Hepatocyte (in vitro differentiated cells): ENCODE data around the gene IQGAP2. TPM values are rescaled to one million over a fixed set of nuclear protein-coding genes. Genes with fewer than 3 reads are reported as not detected.

Experiments used
- DNase-seq: peaks from one replicate; pipeline ENCODE4 v3.0.0-alpha.2; 2016; ENCODE audit warnings: low spot score
- H2AFZ ChIP-seq: fragments of 200-600 bp; sonication (generic); 2 replicates; pipeline ENCODE4 v1.6.0; 2016; ENCODE audit warnings: antibody characterized with exemption, mild to moderate bottlenecking
- H3K27ac ChIP-seq: fragments of 200-600 bp; sonication (generic); 2 replicates; pipeline ENCODE4 v1.5.1; 2016; ENCODE audit warnings: mild to moderate bottlenecking
- H3K27me3 ChIP-seq: fragments of 200-600 bp; sonication (generic); 2 replicates; pipeline ENCODE4 v1.6.1; 2016
- H3K36me3 ChIP-seq: fragments of 200-600 bp; sonication (generic); replicated peaks from 2 replicates; pipeline ENCODE4 v1.5.1; 2016; ENCODE audit warnings: low read depth; ENCODE audit not compliant: insufficient read depth
- H3K4me1 ChIP-seq: fragments of 200-600 bp; sonication (generic); 2 replicates; pipeline ENCODE4 v1.5.1; 2016; ENCODE audit warnings: mild to moderate bottlenecking, moderate library complexity; ENCODE audit not compliant: insufficient read depth
- H3K4me2 ChIP-seq: fragments of 200-600 bp; sonication (generic); 2 replicates; pipeline ENCODE4 v1.6.0; 2016
- H3K4me3 ChIP-seq: fragments of 200-600 bp; sonication (generic); 2 replicates; pipeline ENCODE4 v1.5.1; 2016; ENCODE audit warnings: mild to moderate bottlenecking
- H3K79me2 ChIP-seq: fragments of 200-600 bp; sonication (generic); 2 replicates; pipeline ENCODE4 v1.6.0; 2017; ENCODE audit warnings: mild to moderate bottlenecking
- H3K9me2 ChIP-seq: fragments of 200-600 bp; sonication (generic); replicated peaks from 2 replicates; pipeline ENCODE4 v1.6.0; 2017; ENCODE audit warnings: mild to moderate bottlenecking; ENCODE audit not compliant: insufficient read depth
- H3K9me3 ChIP-seq: fragments of 200-600 bp; sonication (generic); 2 replicates; pipeline ENCODE4 v1.5.1; 2016; ENCODE audit warnings: low read depth, mild to moderate bottlenecking
- H4K20me1 ChIP-seq: fragments of 200-600 bp; sonication (generic); 2 replicates; pipeline ENCODE4 v1.6.0; 2016; ENCODE audit warnings: mild to moderate bottlenecking; ENCODE audit not compliant: insufficient read depth, poor library complexity, severe bottlenecking
- EZH2 ChIP-seq: fragments of 200-600 bp; sonication (generic); IDR thresholded peaks from 2 replicates; pipeline ENCODE4 v1.6.1; 2016; ENCODE audit warnings: antibody characterized with exemption, mild to moderate bottlenecking, borderline replicate concordance
- EZH2phosphoT487 ChIP-seq: fragments of 200-600 bp; sonication (generic); IDR thresholded peaks from one replicate; pipeline ENCODE4 v1.6.1; 2018; ENCODE audit warnings: antibody characterized with exemption, mild to moderate bottlenecking, low read depth, moderate library complexity; ENCODE audit not compliant: unreplicated experiment, severe bottlenecking
- WGBS: methylation state at CpG from one replicate; pipeline ENCODE4 v1.1.6; 2016; ENCODE audit warnings: low lambda C conversion rate; ENCODE audit errors: missing lambda C conversion rate; 5-methylcytosine and 5-hydroxymethylcytosine counted together
- polyA plus RNA-seq: library from polyadenylated mRNA; unstranded; fragments of >200 nt; fragmentation: Nextera tagmentation; extraction: Ambion mirVana; gene quantifications from 2 replicates; pipeline ENCODE4 v1.2.1, GENCODE V29; 2016
- total RNA-seq: library from RNA; depleted of rRNA; stranded (reverse); fragments of >200 nt; gene quantifications from 2 replicates; pipeline ENCODE4 v1.2.3, GENCODE V29; 2014
- TF ChIP-seq, protein P1 (sequence below): fragments of 200-600 bp; sonication (generic); IDR thresholded peaks from 2 replicates; pipeline ENCODE4 v1.5.1; 2016; ENCODE audit warnings: antibody characterized with exemption, mild to moderate bottlenecking; ENCODE audit not compliant: poor library complexity

Gene IQGAP2
- total and polyA plus RNA-seq, 2 experiments from 2014 or later, result 37.2 to 78.9 TPM

GRCh38 chr5:76471406-76471805 is 68.3 kb downstream of the IQGAP2 start:
- no peaks in the 10 kb centered on the region for H3K27me3 ChIP-seq
- TF ChIP-seq EZH2phosphoT487 (no peak), EZH2 (no peak)
- TF ChIP-seq, protein P1, sequence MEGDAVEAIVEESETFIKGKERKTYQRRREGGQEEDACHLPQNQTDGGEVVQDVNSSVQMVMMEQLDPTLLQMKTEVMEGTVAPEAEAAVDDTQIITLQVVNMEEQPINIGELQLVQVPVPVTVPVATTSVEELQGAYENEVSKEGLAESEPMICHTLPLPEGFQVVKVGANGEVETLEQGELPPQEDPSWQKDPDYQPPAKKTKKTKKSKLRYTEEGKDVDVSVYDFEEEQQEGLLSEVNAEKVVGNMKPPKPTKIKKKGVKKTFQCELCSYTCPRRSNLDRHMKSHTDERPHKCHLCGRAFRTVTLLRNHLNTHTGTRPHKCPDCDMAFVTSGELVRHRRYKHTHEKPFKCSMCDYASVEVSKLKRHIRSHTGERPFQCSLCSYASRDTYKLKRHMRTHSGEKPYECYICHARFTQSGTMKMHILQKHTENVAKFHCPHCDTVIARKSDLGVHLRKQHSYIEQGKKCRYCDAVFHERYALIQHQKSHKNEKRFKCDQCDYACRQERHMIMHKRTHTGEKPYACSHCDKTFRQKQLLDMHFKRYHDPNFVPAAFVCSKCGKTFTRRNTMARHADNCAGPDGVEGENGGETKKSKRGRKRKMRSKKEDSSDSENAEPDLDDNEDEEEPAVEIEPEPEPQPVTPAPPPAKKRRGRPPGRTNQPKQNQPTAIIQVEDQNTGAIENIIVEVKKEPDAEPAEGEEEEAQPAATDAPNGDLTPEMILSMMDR, result no peak
- H3K27ac ChIP-seq, result no peak overlapping the region
- no peak overlapping the region for H3K4me2 ChIP-seq
- H3K4me1 ChIP-seq, result peaks cover 14% of the 10 kb centered on the region
- H3K36me3 ChIP-seq, result no peaks in the 10 kb centered on the region
- H4K20me1 ChIP-seq, result no peaks in the 10 kb centered on the region
- no peak overlapping the region for H2AFZ ChIP-seq
- H3K79me2 ChIP-seq, result peaks cover 16% of the 10 kb centered on the region
- no peak overlapping the region for H3K4me3 ChIP-seq
- no peaks in the 10 kb centered on the region for H3K9me3 ChIP-seq
- 52% methylated on average over 1 of the region's 1 CpG for WGBS
- DNase-seq, result no peak
- no peaks in the 10 kb centered on the region for H3K9me2 ChIP-seq

DNA sequence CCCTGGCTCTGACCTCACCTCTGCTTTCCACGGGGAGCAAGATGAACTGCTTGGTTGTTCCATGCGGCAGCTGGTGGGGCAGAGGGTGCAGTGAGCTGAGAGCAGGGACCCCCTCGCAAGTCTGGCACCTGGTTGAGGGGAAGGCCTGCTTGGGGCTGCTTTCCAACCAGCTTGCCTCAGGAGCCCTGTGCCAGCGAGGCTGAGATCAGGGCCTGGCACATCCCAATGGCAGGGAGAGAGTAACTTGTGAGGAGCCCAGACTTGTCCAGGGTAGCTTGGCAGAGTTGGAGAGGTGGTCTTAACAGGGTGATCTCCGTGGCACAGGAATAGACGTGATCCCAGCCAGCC is 68.9 kb downstream of the IQGAP2 start:
- no peak for DNase-seq
- Histone ChIP-seq H3K79me2 (peaks cover 16% of the 10 kb centered on the region), H3K9me2 (no peaks in the 10 kb centered on the region), H3K9me3 (no peaks in the 10 kb centered on the region), H3K4me1 (peaks cover 20% of the 10 kb centered on the region), H4K20me1 (no peaks in the 10 kb centered on the region), H3K27ac (peak overlapping the region; percentile 42), H3K4me3 (no peak overlapping the region), H3K27me3 (no peaks in the 10 kb centered on the region), H2AFZ (no peak overlapping the region), H3K36me3 (no peaks in the 10 kb centered on the region), H3K4me2 (no peak overlapping the region)
- TF ChIP-seq, protein P1, result no peak
- TF ChIP-seq EZH2 (no peak), EZH2phosphoT487 (no peak)
- 79% methylated on average over 6 of the region's 6 CpGs for WGBS

DNA sequence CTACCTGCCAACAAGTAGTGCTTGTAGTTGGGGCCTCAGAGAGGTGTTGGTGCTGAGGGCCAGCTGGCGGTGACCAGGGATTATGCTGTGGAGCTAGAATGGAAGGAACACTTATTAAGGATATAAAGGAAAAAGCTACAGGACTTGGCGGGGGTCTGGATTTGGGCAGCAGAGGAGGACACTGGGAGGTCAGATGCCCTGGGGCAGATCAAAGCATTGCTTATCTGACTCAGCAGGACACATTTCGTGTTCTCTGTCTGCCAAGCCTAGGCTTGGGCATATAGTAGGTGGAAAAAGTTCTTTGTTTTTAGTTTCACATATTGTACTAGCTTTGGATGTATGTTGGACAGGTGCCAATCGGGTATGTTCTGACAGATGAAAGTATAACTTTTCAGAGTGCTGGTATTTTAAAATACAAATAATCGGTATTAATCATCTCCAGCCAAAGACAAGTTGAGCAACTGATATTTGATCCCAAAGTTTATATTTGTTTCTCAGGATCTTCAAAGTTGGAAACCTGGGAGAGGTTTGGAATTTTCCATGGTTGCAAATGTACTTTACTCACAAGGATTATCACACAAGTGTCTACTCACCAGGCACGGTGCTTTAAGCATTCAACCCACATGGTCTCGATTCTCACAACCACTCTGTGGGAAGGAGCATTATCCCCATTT is 69.4 kb downstream of the IQGAP2 start:
- DNase-seq, result no peak
- Histone ChIP-seq H3K36me3 (no peaks in the 10 kb centered on the region), H3K4me1 (peaks cover 20% of the 10 kb centered on the region), H3K4me3 (no peak overlapping the region), H3K4me2 (no peak overlapping the region), H3K27ac (peak overlapping the region; percentile 42), H2AFZ (no peak overlapping the region), H3K27me3 (no peaks in the 10 kb centered on the region), H4K20me1 (no peaks in the 10 kb centered on the region), H3K79me2 (peaks cover 21% of the 10 kb centered on the region), H3K9me2 (no peaks in the 10 kb centered on the region), H3K9me3 (no peaks in the 10 kb centered on the region)
- WGBS, result 70% methylated on average over 7 of the region's 7 CpGs
- TF ChIP-seq EZH2 (no peak), EZH2phosphoT487 (no peak)
- TF ChIP-seq, protein P1, result no peak
